Caco-2 (cell line): ENCODE measurements around the gene NFKBIL1. TPM values are rescaled to one million over a fixed set of nuclear protein-coding genes. Genes with fewer than 3 reads are reported as not detected.

Source experiments
- BruUV-seq: library from RNA; stranded (reverse); fragments of 400-500 nt; replicated peaks from 2 replicates; lab custom pipeline; 2021; lab: Mats Ljungman, UMichigan
- CTCF ChIA-PET: fragments of 300-600 bp; sonication (Branson Sonifier 250); formaldehyde crosslinking; loops from one replicate; lab custom pipeline; 2022; ENCODE audit warnings: antibody characterized with exemption; lab: Charles Lee
- POLR2A ChIA-PET: fragments of 300-600 bp; sonication (Branson Sonifier 250); formaldehyde crosslinking; loops from one replicate; lab custom pipeline; 2022; ENCODE audit warnings: antibody characterized with exemption; lab: Charles Lee
- DNase-seq, 2 experiments: peaks; one replicate each; pipeline versions ENCODE4 v3.0.0 to v3.0.0-alpha.2; 2020 to 2022
- H3K27me3 ChIP-seq: replicated peaks from 2 replicates; pipeline ENCODE4 v1.6.0; 2011; ENCODE audit warnings: low read length; ENCODE audit not compliant: control insufficient read depth, insufficient read depth
- H3K36me3 ChIP-seq: 2 replicates; pipeline ENCODE4 v1.5.1; 2011; ENCODE audit warnings: low read length; ENCODE audit not compliant: control insufficient read depth, insufficient read depth
- H3K4me1 ChIP-seq: fragments of 250-450 bp; sonication (Bioruptor Pico); 2 replicates; pipeline ENCODE4 v1.5.1; 2020; ENCODE audit warnings: mild to moderate bottlenecking
- H3K4me3 ChIP-seq: 2 replicates; pipeline ENCODE4 v1.5.1; 2011; ENCODE audit warnings: low read depth, mild to moderate bottlenecking, control low read depth, low read length
- H3K9me3 ChIP-seq: fragments of 250-450 bp; sonication (Bioruptor Pico); 2 replicates; pipeline ENCODE4 v1.5.1; 2020; ENCODE audit warnings: mild to moderate bottlenecking, moderate library complexity
- H3K27ac Mint-ChIP-seq: one replicate; pipeline ENCODE4 v1.8.0; 2022; ENCODE audit warnings: mixed read lengths; ENCODE audit not compliant: unreplicated experiment
- H3K27me3 Mint-ChIP-seq: one replicate; pipeline ENCODE4 v1.8.0; 2022; ENCODE audit warnings: mixed read lengths; ENCODE audit not compliant: insufficient read depth, unreplicated experiment
- H3K36me3 Mint-ChIP-seq: one replicate; pipeline ENCODE4 v1.8.0; 2022; ENCODE audit warnings: mild to moderate bottlenecking, mixed read lengths; ENCODE audit not compliant: insufficient read depth, unreplicated experiment
- H3K4me1 Mint-ChIP-seq: one replicate; pipeline ENCODE4 v1.8.0; 2022; ENCODE audit warnings: low read depth, mixed read lengths; ENCODE audit not compliant: unreplicated experiment
- H3K4me3 Mint-ChIP-seq: one replicate; pipeline ENCODE4 v1.8.0; 2022; ENCODE audit warnings: mild to moderate bottlenecking, moderate library complexity, mixed read lengths; ENCODE audit not compliant: unreplicated experiment
- H3K9me3 Mint-ChIP-seq: one replicate; pipeline ENCODE4 v1.8.0; 2022; ENCODE audit warnings: mixed read lengths; ENCODE audit not compliant: unreplicated experiment
- CTCF ChIP-seq, 2 experiments: fragments of 200-600 bp in 1 of 2; IDR thresholded peaks; 1 replicate in 1 of 2; 2 replicates in 1 of 2; pipeline versions ENCODE4 v1.5.1 to v1.8.0; 2011 to 2022; ENCODE audit warnings: antibody characterized with exemption in 1 of 2, control low read depth in 1 of 2, inconsistent platforms in 1 of 2, low read depth in 1 of 2, low read length in 1 of 2, mild to moderate bottlenecking in 1 of 2, moderate library complexity in 1 of 2; ENCODE audit not compliant: insufficient read depth in 1 of 2, severe bottlenecking in 1 of 2, unreplicated experiment in 1 of 2
- intact Hi-C: fragments of 100-400 bp; cut with micrococcal nuclease; formaldehyde crosslinking; loops from one replicate; pipeline ENCODE4 v1.10.0; 2022; ENCODE audit not compliant: unreplicated experiment
- total RNA-seq: library from RNA; stranded (reverse); gene quantifications from 2 replicates; pipeline ENCODE4 v1.2.3, GENCODE V29; 2022

The NFKBIL1 gene
- total RNA-seq, 1 experiment from 2014 or later: 14.7 TPM

- Histone ChIP-seq H3K4me1 (no peaks in the 10 kb centered on the region; the same call in 1 of the 2 replicates), H3K27me3 (no peaks in the 10 kb centered on the region), H3K36me3 (peaks cover 14% of the 10 kb centered on the region), H3K9me3 (no peaks in the 10 kb centered on the region), H3K4me3 (no peak overlapping the region)
- no peaks in the 10 kb centered on the region for H3K27me3 Mint-ChIP-seq
- ChIA-PET POLR2A (interaction anchor here (1.0 kb wide), 1 partner anchor 8 kb away, joined by 5 read pairs; the partner anchor contains the start of gene DDX39B), CTCF (no interaction called here)
- BruUV-seq: no TSS peak
- DNase-seq: no peak
- TF ChIP-seq CTCF (IDR thresholded peaks at IDR 0.05; ENCODE audit: insufficient read depth in 1 of 2, low read depth in 1 of 2, low read length in 1 of 2, severe bottlenecking in 1 of 2, unreplicated experiment in 1 of 2): no peak
- H3K9me3 Mint-ChIP-seq: no peaks in the 10 kb centered on the region
- intact Hi-C loops: no loop called here
- no peak overlapping the region for H3K4me3 Mint-ChIP-seq
- H3K27ac Mint-ChIP-seq: no peak overlapping the region
- H3K36me3 Mint-ChIP-seq: peaks cover 99% of the 10 kb centered on the region
- peaks cover 11% of the 10 kb centered on the region for H3K4me1 Mint-ChIP-seq
Measured at GRCh38 chr6:31534011-31534410, 13.4 kb upstream of the NFKBIL1 start.

GRCh38 chr6:31534521-31535040 lies 12.8 kb upstream of the NFKBIL1 start:
- Histone ChIP-seq H3K4me1 (no peaks in the 10 kb centered on the region; the same call in 1 of the 2 replicates), H3K36me3 (peaks cover 16% of the 10 kb centered on the region), H3K4me3 (no peak overlapping the region), H3K9me3 (no peaks in the 10 kb centered on the region), H3K27me3 (no peaks in the 10 kb centered on the region)
- Mint-ChIP-seq H3K4me3 (no peak overlapping the region), H3K9me3 (no peaks in the 10 kb centered on the region), H3K27me3 (no peaks in the 10 kb centered on the region), H3K27ac (no peak overlapping the region), H3K36me3 (peaks cover 99% of the 10 kb centered on the region), H3K4me1 (peaks cover 17% of the 10 kb centered on the region)
- no peak for TF ChIP-seq CTCF (IDR thresholded peaks at IDR 0.05; ENCODE audit: insufficient read depth in 1 of 2, low read depth in 1 of 2, low read length in 1 of 2, severe bottlenecking in 1 of 2, unreplicated experiment in 1 of 2)
- intact Hi-C loops: no loop called here
- POLR2A ChIA-PET: interaction anchor here (1.0 kb wide), 1 partner anchor 7 kb away, joined by 5 read pairs; the partner anchor contains the start of gene DDX39B
- BruUV-seq: no TSS peak
- CTCF ChIA-PET: no interaction called here
- DNase-seq: no peak

GRCh38 chr6:31535538-31536324 lies 11.7 kb upstream of the NFKBIL1 start:
- CTCF ChIA-PET: no interaction called here
- H3K36me3 ChIP-seq: peaks cover 15% of the 10 kb centered on the region
- no peaks in the 10 kb centered on the region for H3K27me3 Mint-ChIP-seq
- no peaks in the 10 kb centered on the region; the same call in 1 of the 2 replicates for H3K4me1 ChIP-seq
- H3K4me3 ChIP-seq: no peak overlapping the region
- POLR2A ChIA-PET: no interaction called here
- no peak for DNase-seq
- H3K4me3 Mint-ChIP-seq: no peak overlapping the region
- H3K36me3 Mint-ChIP-seq: peaks cover 99% of the 10 kb centered on the region
- H3K9me3 Mint-ChIP-seq: no peaks in the 10 kb centered on the region
- BruUV-seq: no TSS peak
- H3K4me1 Mint-ChIP-seq: peaks cover 18% of the 10 kb centered on the region
- H3K27me3 ChIP-seq: no peaks in the 10 kb centered on the region
- H3K9me3 ChIP-seq: no peaks in the 10 kb centered on the region
- TF ChIP-seq CTCF (IDR thresholded peaks at IDR 0.05; ENCODE audit: insufficient read depth in 1 of 2, low read depth in 1 of 2, low read length in 1 of 2, severe bottlenecking in 1 of 2, unreplicated experiment in 1 of 2): no peak
- H3K27ac Mint-ChIP-seq: no peak overlapping the region
- intact Hi-C loops: no loop called here
